AG10803 (cell line): ENCODE results near the gene RABAC1.

Experiments
- DNase-seq: peaks from one replicate; pipeline ENCODE4 v3.0.0; 2010; ENCODE audit warnings: low read depth
- H3K4me3 ChIP-seq: 2 replicates; pipeline ENCODE4 v1.5.1; 2011; ENCODE audit warnings: mild to moderate bottlenecking, low read length, control low read depth
- TF ChIP-seq, protein P1 (sequence below): conservative IDR thresholded peaks from 2 replicates; pipeline ENCODE4 v1.5.1; 2011; ENCODE audit warnings: mild to moderate bottlenecking, low read length, control low read depth, inconsistent platforms

The RABAC1 gene

DNA sequence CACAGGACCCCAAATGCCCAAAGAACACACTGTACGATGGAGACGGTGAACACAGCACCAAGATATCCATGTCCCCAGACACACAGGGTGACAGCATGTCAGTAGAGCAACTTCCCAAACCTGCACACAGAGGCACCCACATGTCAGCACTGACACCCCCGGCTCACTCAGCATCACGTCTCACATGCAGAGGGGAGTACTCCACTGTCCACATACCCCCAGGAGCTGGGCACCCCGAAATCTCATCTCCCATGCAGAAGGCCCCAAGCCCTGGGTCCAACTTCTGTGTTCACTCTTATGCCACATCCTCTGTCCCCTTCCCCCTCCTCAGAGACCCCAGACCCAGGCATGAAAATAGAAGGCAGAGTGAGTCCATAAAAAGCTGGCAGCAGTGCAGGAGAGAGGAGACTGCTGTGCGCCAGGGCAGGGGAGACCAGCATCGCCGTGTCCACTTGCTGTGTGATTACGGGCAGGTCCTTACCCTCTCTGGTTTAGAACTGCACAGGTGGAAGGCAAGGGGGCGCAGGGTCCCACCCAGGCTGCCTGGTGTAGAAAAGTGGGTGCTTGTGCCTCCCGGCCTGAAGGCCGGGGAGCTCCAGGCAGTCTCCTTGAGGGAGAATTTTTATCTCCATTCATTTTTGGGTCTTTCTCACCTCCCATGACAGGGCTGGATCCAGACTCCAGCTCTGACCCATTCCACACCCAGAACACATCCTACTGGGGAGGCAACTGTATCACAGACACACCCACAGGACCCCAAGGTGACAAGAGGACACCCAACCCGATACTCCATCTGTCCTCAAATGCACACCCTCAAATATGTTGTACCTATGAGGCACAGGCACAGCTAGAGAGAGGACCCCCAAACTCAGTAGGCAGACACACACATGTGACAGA is 47.9 kb downstream of the RABAC1 start:
- no peak for DNase-seq
- H3K4me3 ChIP-seq, result no peak overlapping the region
- TF ChIP-seq, protein P1, sequence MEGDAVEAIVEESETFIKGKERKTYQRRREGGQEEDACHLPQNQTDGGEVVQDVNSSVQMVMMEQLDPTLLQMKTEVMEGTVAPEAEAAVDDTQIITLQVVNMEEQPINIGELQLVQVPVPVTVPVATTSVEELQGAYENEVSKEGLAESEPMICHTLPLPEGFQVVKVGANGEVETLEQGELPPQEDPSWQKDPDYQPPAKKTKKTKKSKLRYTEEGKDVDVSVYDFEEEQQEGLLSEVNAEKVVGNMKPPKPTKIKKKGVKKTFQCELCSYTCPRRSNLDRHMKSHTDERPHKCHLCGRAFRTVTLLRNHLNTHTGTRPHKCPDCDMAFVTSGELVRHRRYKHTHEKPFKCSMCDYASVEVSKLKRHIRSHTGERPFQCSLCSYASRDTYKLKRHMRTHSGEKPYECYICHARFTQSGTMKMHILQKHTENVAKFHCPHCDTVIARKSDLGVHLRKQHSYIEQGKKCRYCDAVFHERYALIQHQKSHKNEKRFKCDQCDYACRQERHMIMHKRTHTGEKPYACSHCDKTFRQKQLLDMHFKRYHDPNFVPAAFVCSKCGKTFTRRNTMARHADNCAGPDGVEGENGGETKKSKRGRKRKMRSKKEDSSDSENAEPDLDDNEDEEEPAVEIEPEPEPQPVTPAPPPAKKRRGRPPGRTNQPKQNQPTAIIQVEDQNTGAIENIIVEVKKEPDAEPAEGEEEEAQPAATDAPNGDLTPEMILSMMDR, result no peak

DNA sequence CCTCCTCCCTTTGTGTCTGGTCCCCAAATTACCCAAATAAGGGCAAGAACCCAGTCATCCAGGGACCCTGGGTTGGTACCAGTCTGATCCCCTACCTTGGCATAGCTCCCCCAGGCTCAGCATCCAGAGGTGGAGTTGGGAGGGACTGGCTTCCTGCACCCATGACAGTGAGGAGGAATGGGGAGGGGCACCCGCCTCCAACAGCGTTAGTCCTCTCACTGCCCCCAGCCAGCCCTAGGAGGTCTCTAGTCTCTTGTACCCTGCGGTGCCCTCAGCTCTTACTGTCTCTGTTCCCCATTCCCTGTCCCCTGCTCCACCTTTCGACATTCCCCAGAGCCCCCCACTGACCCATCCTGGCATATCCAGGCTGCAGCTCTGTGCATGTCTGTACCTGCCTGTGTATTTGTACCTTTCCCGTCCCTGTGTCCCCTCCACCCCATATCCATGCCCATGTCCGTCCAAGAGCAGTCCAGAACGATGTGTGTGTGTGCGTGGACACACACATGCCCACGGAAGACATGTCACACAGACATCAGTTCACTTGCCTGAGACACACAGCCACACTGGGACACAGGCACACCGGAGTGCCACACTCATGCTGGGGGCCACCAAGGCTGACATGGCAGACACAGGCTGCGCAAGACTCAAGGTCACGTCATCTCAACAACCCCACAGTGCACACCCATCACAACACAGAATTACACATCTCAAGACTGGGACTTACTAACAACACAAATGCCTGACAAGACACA is 48.7 kb downstream of the RABAC1 start:
- H3K4me3 ChIP-seq, result no peak overlapping the region
- TF ChIP-seq, protein P1, result no peak
- no peak for DNase-seq

DNA sequence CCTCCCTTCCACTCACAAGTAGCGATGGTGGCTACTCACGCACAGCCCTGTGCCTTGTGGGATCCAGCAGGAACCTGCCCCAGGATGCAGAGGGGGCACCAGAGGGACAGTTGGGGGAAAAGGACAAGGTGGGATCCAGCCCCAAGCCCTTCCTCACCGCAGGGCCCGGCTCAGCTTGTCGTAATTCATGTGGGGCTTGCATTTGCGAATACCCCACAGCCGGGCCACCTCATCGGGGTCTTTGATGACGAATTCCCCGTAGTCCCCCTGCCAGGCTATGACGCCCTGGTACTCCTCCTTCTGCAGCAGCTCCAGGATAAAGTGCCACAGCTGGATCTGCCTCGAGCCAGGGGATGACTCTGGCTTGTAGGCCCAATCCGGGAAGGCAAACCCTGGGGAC is 49.4 kb downstream of the RABAC1 start:
- TF ChIP-seq, protein P1, result no peak
- no peak for DNase-seq
- no peak overlapping the region for H3K4me3 ChIP-seq

DNA sequence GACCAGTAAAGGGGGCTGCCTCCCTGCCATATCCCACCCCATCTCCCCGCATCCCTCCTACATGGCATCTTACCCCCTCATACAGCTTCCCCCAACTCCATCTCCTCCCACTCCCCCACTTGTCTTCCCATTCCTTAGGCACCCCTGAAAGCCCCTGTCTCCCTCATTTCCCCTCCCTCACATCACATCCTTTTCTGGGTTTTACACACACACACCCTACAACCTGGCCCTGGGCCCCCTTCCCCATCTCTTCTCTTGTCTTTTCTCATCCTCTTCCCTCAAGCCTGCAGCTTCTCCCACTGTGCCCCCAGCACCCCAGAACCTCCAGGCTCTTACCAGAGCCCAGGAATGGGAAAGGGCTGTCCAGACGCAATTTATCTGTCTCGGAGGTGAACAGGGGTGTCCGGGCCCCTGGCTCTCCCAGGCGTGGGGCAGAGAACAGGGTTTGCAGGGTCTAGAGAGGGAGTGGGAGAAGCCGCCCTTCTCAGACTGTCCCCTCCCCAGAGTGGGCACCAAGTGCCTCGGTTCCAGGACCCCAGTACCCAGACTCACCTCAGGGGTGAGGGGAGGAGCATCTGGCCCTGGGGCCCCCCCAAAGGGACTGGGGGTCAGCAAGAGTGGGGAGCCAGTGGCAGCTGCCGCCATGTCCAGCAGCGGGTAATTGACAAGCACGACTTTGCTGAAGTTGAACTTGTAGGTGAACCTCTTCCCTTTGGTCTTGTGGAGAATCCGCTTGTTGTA is 50.2 kb downstream of the RABAC1 start:
- TF ChIP-seq, protein P1, result no peak
- no peak for DNase-seq
- H3K4me3 ChIP-seq, result no peak overlapping the region

DNA sequence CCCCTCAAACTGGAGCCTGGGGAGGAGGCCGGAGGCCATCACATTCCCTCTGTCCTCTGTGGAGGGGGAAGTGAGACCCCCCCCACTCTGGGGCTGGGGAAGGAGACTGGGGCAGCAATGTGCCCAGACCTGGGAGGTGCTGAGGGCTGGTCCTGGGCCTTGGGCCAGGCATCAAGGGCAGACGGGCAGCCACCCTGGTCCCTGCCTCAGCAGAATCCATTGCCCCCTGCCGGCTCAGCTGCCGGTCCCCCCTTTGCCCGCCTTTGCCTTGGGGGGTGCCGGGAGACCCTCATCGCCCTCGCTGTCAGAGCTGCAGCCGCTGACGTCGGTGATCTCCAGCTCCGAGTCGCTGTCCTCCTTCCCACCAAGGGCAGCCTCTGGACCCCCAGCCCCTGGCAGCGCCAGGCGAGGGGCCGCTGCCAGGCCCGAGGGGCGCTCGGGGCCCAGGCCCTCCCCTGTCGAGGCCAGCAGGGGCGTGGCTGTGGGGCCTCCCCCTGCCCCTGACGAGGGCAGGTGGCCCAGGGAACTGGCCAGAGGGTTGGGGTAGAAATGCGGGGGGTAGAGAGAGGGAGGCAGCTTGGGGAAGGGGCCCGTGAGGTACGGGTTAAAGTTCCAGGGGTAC is 51.0 kb downstream of the RABAC1 start:
- no peak overlapping the region for H3K4me3 ChIP-seq
- TF ChIP-seq, protein P1, result no peak
- DNase-seq, result no peak

DNA sequence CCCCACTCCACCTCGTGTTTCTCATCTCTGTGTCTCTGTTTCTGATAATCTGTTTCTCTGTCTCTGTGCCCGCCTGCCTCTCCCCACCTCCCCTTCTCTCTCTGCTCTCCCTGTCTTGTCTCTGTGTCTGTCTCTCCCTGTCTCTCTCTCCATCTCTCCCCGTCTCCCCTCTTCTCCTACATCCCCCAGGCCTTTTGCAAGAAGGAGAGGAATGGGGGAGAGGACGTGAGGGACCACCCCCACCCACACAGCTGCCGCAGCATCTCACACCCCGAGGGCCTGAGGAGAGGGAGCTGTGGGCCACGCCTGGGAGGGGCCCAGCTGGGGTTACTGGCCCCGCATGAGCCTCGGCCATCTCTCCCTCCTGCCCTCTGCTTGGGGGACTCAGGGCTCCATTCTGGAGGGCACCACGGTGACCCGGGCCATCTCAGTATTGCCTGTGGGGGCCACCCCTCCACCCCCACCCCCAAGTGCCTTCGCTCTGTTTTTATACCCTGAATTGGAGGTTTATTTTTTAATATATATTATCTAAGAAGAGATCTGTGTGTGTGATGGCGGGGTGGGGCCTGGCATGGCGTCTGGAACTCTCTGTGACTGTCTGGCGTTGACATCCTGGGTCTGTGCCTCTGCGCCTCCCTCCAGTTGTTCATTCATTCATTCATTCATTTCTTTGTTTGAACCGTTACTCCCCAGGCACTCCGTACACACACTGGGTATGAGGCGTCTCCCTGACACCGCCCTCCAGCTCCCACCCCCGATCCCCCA is 52.0 kb downstream of the RABAC1 start:
- no peak overlapping the region for H3K4me3 ChIP-seq
- TF ChIP-seq, protein P1, result no peak
- no peak for DNase-seq
